IMR-90 (cell line): ENCODE data around the gene APOBEC3H. TPM values are rescaled to one million over a fixed set of nuclear protein-coding genes. Genes with fewer than 3 reads are reported as not detected.
A peak's percentile ranks its signal among the peaks of the same experiment; 100 is the strongest.

Source experiments
- ATAC-seq: fragments of 200-7000 bp; cut with Tn5 transposase; 2 replicates; pipeline ENCODE4 v1.9.1; 2020; ENCODE audit warnings: low read depth, mild to moderate bottlenecking, moderate library complexity
- BruUV-seq: library from RNA; stranded (reverse); fragments of 400-500 nt; replicated peaks from 2 replicates; lab custom pipeline; 2021; lab: Mats Ljungman, UMichigan
- CTCF ChIA-PET: fragments of 300-600 bp; formaldehyde crosslinking; extraction: SDS; loops from one replicate; lab custom pipeline; 2021; ENCODE audit warnings: antibody characterized with exemption; lab: Yijun Ruan, JAX
- POLR2A ChIA-PET: fragments of 300-600 bp; sonication (Branson Sonifier 250); formaldehyde crosslinking; loops from one replicate; lab custom pipeline; 2022; ENCODE audit warnings: antibody characterized with exemption; ENCODE audit not compliant: unreplicated experiment; lab: Charles Lee
- DNase-seq: peaks from one replicate; pipeline ENCODE4 v3.0.0; 2013
- H2AFZ ChIP-seq: replicated peaks from 2 replicates; pipeline ENCODE3; 2013; ENCODE audit warnings: low read length, mild to moderate bottlenecking; ENCODE audit not compliant: poor library complexity
- H2AK5ac ChIP-seq: 2 replicates; pipeline ENCODE4 v1.6.1; 2013; ENCODE audit warnings: low read depth, low read length, inconsistent platforms
- H2AK9ac ChIP-seq: replicated peaks from 2 replicates; pipeline ENCODE3; 2013; ENCODE audit warnings: mild to moderate bottlenecking, low read depth, low read length, moderate library complexity; ENCODE audit not compliant: poor library complexity
- H2BK120ac ChIP-seq: 2 replicates; pipeline ENCODE4 v1.6.1; 2013; ENCODE audit warnings: low read depth, low read length, inconsistent platforms
- H2BK15ac ChIP-seq: 3 replicates; pipeline ENCODE4 v1.6.1; 2013; ENCODE audit warnings: low read depth, low read length, inconsistent platforms
- H2BK20ac ChIP-seq: 2 replicates; pipeline ENCODE4 v1.6.1; 2013; ENCODE audit warnings: low read depth, mild to moderate bottlenecking, inconsistent platforms, low read length, moderate library complexity
- H2BK5ac ChIP-seq: 2 replicates; pipeline ENCODE4 v1.6.1; 2013; ENCODE audit warnings: mild to moderate bottlenecking, low read depth, low read length, inconsistent platforms; ENCODE audit not compliant: poor library complexity, severe bottlenecking
- H3K14ac ChIP-seq: replicated peaks from 2 replicates; pipeline ENCODE4 v1.6.1; 2013; ENCODE audit warnings: low read depth, low read length, inconsistent platforms
- H3K18ac ChIP-seq: 2 replicates; pipeline ENCODE4 v1.6.1; 2013; ENCODE audit warnings: low read depth, low read length, control low read depth
- H3K23ac ChIP-seq: 2 replicates; pipeline ENCODE4 v1.6.1; 2013; ENCODE audit warnings: low read depth, low read length, inconsistent platforms
- H3K27ac ChIP-seq: 2 replicates; pipeline ENCODE4 v1.5.1; 2013; ENCODE audit warnings: mild to moderate bottlenecking, control low read depth, low read length; ENCODE audit not compliant: insufficient read depth
- H3K27me3 ChIP-seq: 2 replicates; pipeline ENCODE4 v1.6.1; 2013; ENCODE audit warnings: low read length; ENCODE audit not compliant: control insufficient read depth, insufficient read depth
- H3K36me3 ChIP-seq: 2 replicates; pipeline ENCODE4 v1.6.1; 2013; ENCODE audit warnings: low read length, mixed read lengths; ENCODE audit not compliant: control insufficient read depth, insufficient read depth
- H3K4ac ChIP-seq: 2 replicates; pipeline ENCODE4 v1.6.1; 2013; ENCODE audit warnings: low read depth, low read length, inconsistent platforms
- H3K4me1 ChIP-seq: 2 replicates; pipeline ENCODE4 v1.6.1; 2013; ENCODE audit warnings: low read length, mixed read lengths; ENCODE audit not compliant: control insufficient read depth, insufficient read depth
- H3K4me2 ChIP-seq: 2 replicates; pipeline ENCODE4 v1.6.1; 2013; ENCODE audit warnings: low read depth, mild to moderate bottlenecking, control low read depth, low read length, moderate library complexity
- H3K4me3 ChIP-seq: 2 replicates; pipeline ENCODE4 v1.5.1; 2013; ENCODE audit warnings: low read depth, mild to moderate bottlenecking, control low read depth, low read length, moderate library complexity; ENCODE audit not compliant: insufficient read depth
- H3K56ac ChIP-seq: 2 replicates; pipeline ENCODE4 v1.6.1; 2013; ENCODE audit warnings: low read length, inconsistent platforms; ENCODE audit not compliant: insufficient read depth; ENCODE audit errors: extremely low read depth
- H3K79me1 ChIP-seq, 2 experiments: 2 replicates each; pipeline ENCODE4 v1.6.1; 2013; ENCODE audit warnings: low read length in 2 of 2, inconsistent platforms in 1 of 2, low read depth in 1 of 2
- H3K9ac ChIP-seq: 2 replicates; pipeline ENCODE4 v1.6.1; 2013; ENCODE audit warnings: low read depth, low read length, control low read depth
- H3K9me1 ChIP-seq: 2 replicates; pipeline ENCODE4 v1.6.1; 2013; ENCODE audit warnings: low read length, inconsistent platforms; ENCODE audit not compliant: insufficient read depth
- H3K9me3 ChIP-seq: 2 replicates; pipeline ENCODE4 v1.6.1; 2013; ENCODE audit warnings: low read length; ENCODE audit not compliant: control insufficient read depth, insufficient read depth
- H4K20me1 ChIP-seq: 2 replicates; pipeline ENCODE4 v1.6.1; 2013; ENCODE audit warnings: low read length, inconsistent platforms; ENCODE audit not compliant: insufficient read depth
- H4K5ac ChIP-seq: 2 replicates; pipeline ENCODE4 v1.6.1; 2013; ENCODE audit warnings: mild to moderate bottlenecking, low read depth, low read length, control low read depth
- H4K8ac ChIP-seq, 2 experiments: 2 replicates each; pipeline ENCODE4 v1.6.1; 2013; ENCODE audit warnings: low read depth in 2 of 2, low read length in 2 of 2, control low read depth in 1 of 2, inconsistent platforms in 1 of 2
- H4K91ac ChIP-seq: 2 replicates; pipeline ENCODE4 v1.6.1; 2013; ENCODE audit warnings: low read depth, low read length, inconsistent platforms; ENCODE audit not compliant: insufficient read depth
- MAZ ChIP-seq: IDR thresholded peaks from 2 replicates; pipeline ENCODE4 v1.6.1; 2012; ENCODE audit warnings: low read depth, mild to moderate bottlenecking, low read length, improper control_type of control experiment, moderate library complexity, borderline replicate concordance
- NFE2L2 ChIP-seq: fragments of 150-350 bp; IDR thresholded peaks from 2 replicates; pipeline ENCODE4 v1.6.1; 2016; ENCODE audit warnings: low read depth, mild to moderate bottlenecking, low read length
- RCOR1 ChIP-seq: IDR thresholded peaks from 2 replicates; pipeline ENCODE4 v1.6.1; 2012; ENCODE audit warnings: mild to moderate bottlenecking, low read length, improper control_type of control experiment; ENCODE audit not compliant: insufficient replicate concordance
- SMC3 ChIP-seq: fragments of 150-350 bp; IDR thresholded peaks from 2 replicates; pipeline ENCODE4 v1.6.1; 2016; ENCODE audit warnings: low read depth, mild to moderate bottlenecking, antibody characterized with exemption, low read length, moderate library complexity
- WGBS, 2 experiments: methylation state at CpG; one replicate each; pipeline versions ENCODE4 v1.1.5 to v1.1.7; 2013; ENCODE audit warnings: missing lambda C conversion rate in 2 of 2; ENCODE audit not compliant: insufficient read length in 1 of 2; ENCODE audit errors: extremely low coverage in 2 of 2; 5-methylcytosine and 5-hydroxymethylcytosine counted together
- dilution Hi-C: fragments of 300-500 bp; cut with HindIII; formaldehyde crosslinking; loops from one replicate; pipeline ENCODE4 v1.14.3; 2018; ENCODE audit warnings: low sequenced_read_pairs; ENCODE audit not compliant: unreplicated experiment
- in situ Hi-C: fragments of 300-500 bp; cut with MboI; formaldehyde crosslinking; loops from 3 replicates; pipeline ENCODE4 v1.14.3; 2019; ENCODE audit warnings: low sequenced_read_pairs, inconsistent platforms, mixed read lengths
- intact Hi-C: fragments of 100-400 bp; cut with micrococcal nuclease; formaldehyde crosslinking; loops from 2 replicates; pipeline ENCODE4 v1.10.0; 2022
- polyA plus RNA-seq, 3 experiments: library from polyadenylated mRNA; depleted of rRNA; stranded (reverse); fragments of >200 nt; gene quantifications; 2 replicates each; pipeline ENCODE4 v1.2.3, GENCODE V29; 2012; ENCODE audit warnings: low replicate concordance in 1 of 3
- total RNA-seq: library from RNA; depleted of rRNA; stranded (reverse); fragments of >200 nt; gene quantifications from 2 replicates; pipeline ENCODE4 v1.2.3, GENCODE V29; 2012

Gene APOBEC3H
- total and polyA plus RNA-seq, 2 of the 4 experiments (the other 2 are of a cell fraction) = 0.18 TPM; not detected in 1

DNA sequence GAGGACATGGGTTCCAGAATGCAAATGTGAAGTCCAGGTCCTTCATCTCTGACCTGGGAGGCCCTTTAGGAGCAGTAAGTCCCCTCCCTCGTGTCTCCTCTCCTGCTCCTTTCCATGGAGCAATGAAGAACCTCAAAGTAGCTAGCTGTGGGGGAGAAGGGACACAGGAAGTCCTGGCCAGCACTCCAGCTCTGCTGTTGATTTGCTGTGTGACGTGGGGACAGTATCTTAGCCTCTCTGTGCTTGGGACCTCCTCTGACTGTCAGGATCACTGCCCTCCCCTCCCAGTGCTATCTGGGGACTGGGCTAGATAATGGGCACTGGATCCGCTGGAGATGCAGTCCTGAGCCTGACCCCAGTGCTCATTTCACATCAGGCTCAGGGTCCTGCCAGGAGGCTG, 1.1 kb upstream of the APOBEC3H start:
- H3K23ac ChIP-seq = no peak overlapping the region
- ChIA-PET CTCF (no interaction called here), POLR2A (no interaction called here)
- H2BK20ac ChIP-seq = no peak overlapping the region
- H3K56ac ChIP-seq = no peak overlapping the region
- no peak overlapping the region for H4K8ac ChIP-seq
- H2AK5ac ChIP-seq = no peak overlapping the region
- BruUV-seq = no TSS peak
- ATAC-seq = no peak
- H3K27ac ChIP-seq = no peak overlapping the region
- no peak for DNase-seq
- H3K14ac ChIP-seq = no peak overlapping the region
- H3K4me3 ChIP-seq = no peak overlapping the region
- peaks cover 36% of the 10 kb centered on the region for H3K27me3 ChIP-seq
- no peaks in the 10 kb centered on the region for H3K79me1 ChIP-seq
- H3K4me1 ChIP-seq = peaks cover 4% of the 10 kb centered on the region
- H2BK15ac ChIP-seq = no peak overlapping the region
- H2BK5ac ChIP-seq = no peak overlapping the region
- no peak overlapping the region for H2BK120ac ChIP-seq
- peak overlapping the region; percentile 44 for H2AFZ ChIP-seq
- no peak overlapping the region for H3K18ac ChIP-seq
- no peak overlapping the region for H3K4ac ChIP-seq
- no peaks in the 10 kb centered on the region for H4K20me1 ChIP-seq
- H4K91ac ChIP-seq = no peak overlapping the region
- TF ChIP-seq RCOR1 = no peak
- no peak for TF ChIP-seq NFE2L2
- no peak for TF ChIP-seq MAZ
- TF ChIP-seq SMC3 = no peak
- H4K5ac ChIP-seq = no peak overlapping the region
- no peak overlapping the region for H3K9ac ChIP-seq
- no peaks in the 10 kb centered on the region for H3K9me3 ChIP-seq
- no peak overlapping the region for H3K4me2 ChIP-seq
- H3K9me1 ChIP-seq = no peaks in the 10 kb centered on the region
- intact Hi-C loops = no loop called here
- no peaks in the 10 kb centered on the region for H3K36me3 ChIP-seq
- no peak overlapping the region for H2AK9ac ChIP-seq
- WGBS, 2 experiments = no CpG with 5 or more reads among the region's 3 CpGs
- in situ Hi-C loops = no loop called here
- dilution Hi-C loops = no loop called here
